CD4-positive, alpha-beta T cell treated with Interleukin-4 for 4 hours (primary cell): ENCODE measurements around the gene NLRP3.
"Not testable (repeated sequence)": the region's sequence is repeated elsewhere in the genome, so short reads cannot be mapped to it uniquely, and the experiment has no call there.

Experiments used
- DNase-seq: peaks from one replicate; pipeline ENCODE4 v3.0.0-alpha.2; 2020

Gene NLRP3

GRCh38 chr1:247392088-247392487 is 23.9 kb upstream of the NLRP3 start:
- no peak for DNase-seq

DNA sequence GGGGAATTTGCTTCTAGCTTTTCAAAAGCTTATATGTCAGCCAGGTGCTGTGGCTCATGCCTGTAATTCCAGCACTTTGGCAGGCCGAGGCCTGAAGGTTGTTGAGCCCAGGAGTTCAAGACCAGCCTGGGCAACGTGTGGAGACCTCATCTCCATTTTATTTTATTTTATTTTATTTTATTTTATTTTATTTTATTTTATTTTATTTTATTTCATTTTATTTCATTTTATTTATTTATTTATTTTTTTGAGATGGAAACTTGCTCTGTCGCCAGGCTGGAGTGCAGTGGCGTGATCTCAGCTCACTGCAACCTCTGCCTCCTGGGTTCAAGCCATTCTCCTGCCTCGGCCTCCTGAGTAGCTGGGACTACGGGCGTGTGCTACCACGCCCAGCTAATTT is 20.9 kb upstream of the NLRP3 start:
- not testable (repeated sequence) for DNase-seq

GRCh38 chr1:247400685-247401084 is 15.3 kb upstream of the NLRP3 start:
- no peak for DNase-seq

- no peak for DNase-seq
Observed at GRCh38 chr1:247401310-247402119, 14.5 kb upstream of the NLRP3 start.

GRCh38 chr1:247402120-247402675 is 13.8 kb upstream of the NLRP3 start:
- no peak for DNase-seq

GRCh38 chr1:247406014-247406656 is 9.8 kb upstream of the NLRP3 start:
- DNase-seq, result no peak

GRCh38 chr1:247407180-247407616 is 8.8 kb upstream of the NLRP3 start:
- DNase-seq, result peak; percentile 93

DNA sequence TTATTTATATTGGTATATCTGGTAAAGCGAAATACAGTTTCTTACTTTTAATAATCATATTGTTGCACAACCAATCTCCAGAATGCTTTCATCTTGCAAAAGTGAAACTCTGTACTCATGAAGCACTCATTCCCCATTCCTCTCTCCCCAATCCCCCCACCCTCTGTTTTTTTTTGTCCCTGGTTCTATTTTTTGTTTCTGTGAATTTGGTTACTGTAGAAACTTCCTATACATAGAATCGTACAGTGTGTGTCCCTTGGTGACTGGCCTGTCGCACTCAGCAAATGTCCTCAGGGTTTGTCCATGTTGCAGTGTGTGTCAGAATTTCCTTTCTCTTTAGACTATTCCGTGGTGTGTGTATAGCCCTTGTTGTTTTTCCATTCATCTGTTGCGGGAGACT is 7.9 kb upstream of the NLRP3 start:
- peak; percentile 17 for DNase-seq

DNA sequence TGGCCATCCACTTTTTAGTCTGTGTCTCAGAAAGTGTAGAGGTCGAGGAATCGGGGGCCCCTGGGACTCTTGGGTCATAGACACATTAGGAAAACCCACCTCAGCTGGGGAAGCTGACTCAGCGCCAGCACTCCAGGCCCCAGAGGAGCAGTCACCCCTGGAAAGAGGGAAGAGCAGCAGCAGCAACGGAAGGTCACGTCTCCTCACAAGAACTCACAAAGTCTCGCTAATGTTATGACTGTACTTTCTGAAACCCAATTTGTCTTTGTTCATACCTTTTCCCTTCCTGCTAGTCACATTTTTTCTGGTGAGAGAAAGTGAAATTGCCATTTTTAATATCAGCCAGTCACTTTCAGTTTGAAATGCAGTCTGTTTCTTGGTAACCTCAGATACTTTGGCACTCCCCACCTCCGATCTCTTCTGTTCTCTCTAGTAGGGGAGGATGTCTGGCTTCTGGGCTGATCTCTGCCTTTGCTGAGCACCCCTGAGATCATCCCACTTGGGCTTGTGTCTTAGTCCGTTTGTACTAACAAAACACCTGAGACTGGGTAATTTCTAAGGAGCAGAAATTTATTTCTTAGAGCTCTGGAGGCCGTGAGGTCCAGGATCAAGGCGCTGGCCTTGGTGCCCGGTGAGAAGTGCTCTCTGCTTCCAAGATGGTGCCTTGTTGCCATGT is 6.0 kb upstream of the NLRP3 start:
- DNase-seq, result peak; percentile 63

- DNase-seq, result no peak
Observed at GRCh38 chr1:247411621-247412327, 4.2 kb upstream of the NLRP3 start.

DNA sequence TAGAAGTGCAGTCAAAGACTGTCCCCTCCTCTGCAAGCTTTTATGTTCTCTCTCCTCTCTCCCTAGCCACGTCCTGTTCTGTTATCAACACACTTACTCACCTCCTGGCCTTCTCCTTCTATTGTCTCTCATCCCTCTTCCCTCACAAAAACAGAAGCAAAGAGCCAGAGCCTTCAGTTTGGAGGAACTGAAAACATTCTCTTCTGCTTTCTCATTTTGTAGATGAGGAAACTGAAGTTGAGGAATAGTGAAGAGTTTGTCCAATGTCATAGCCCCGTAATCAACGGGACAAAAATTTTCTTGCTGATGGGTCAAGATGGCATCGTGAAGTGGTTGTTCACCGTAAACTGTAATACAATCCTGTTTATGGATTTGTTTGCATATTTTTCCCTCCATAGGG is 1.9 kb downstream of the NLRP3 start:
- no peak for DNase-seq

- no peak for DNase-seq
Observed at GRCh38 chr1:247419336-247419735, 3.4 kb downstream of the NLRP3 start.

DNA sequence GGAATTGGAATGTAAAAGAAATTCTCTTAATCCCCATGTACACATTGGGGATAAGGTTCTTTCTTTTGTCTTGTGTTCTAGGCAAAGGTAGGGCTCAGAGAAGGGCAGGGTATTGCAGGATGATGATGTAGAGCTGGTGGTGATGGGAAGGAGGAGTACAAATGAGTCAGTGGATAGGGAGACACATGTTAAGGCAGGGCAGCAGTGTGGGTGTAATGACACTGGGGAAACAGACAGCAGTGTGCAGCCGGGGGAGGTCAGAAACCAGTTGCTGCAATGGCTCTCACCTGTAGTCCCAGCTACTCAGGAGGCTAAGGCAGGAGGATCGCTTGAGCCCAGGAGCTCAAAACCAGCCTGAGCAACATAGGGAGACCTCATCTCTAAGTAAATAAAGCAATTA is 5.1 kb downstream of the NLRP3 start:
- no peak for DNase-seq

DNA sequence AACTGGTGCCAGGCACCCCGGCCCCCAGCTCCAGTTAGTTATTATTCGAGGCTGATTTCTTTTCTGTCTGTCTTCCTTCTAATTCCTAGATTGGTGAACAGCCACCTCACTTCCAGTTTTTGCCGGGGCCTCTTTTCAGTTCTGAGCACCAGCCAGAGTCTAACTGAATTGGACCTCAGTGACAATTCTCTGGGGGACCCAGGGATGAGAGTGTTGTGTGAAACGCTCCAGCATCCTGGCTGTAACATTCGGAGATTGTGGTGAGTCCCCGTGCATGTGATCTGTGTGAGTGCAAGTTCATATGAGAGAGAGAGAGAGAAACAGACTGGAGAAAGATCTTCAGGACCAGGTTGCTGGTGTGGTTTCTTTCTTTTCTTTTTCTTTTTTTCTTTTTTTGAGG is 13.5 kb downstream of the NLRP3 start:
- DNase-seq, result no peak

GRCh38 chr1:247430434-247430833 is 14.5 kb downstream of the NLRP3 start:
- no peak for DNase-seq

DNA sequence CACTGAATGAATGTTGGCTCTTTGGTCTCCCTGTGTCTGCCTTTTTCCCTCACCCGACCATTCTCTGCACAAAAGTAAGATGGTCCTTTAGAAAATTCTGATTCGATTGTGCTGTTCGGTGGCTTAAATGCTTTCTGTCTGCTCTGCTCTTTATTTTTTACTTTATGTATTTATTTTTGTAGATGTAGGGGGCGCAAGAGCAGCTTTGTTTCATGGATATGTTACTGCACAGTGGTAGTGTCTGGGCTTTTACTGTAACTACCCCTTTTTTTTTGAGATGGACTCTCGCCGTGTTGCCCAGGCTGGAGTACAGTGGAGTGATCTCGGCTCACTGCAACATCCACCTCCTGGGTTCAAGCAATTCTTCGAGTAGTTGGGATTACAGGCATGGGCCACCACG is 15.7 kb downstream of the NLRP3 start:
- DNase-seq, result no peak

DNA sequence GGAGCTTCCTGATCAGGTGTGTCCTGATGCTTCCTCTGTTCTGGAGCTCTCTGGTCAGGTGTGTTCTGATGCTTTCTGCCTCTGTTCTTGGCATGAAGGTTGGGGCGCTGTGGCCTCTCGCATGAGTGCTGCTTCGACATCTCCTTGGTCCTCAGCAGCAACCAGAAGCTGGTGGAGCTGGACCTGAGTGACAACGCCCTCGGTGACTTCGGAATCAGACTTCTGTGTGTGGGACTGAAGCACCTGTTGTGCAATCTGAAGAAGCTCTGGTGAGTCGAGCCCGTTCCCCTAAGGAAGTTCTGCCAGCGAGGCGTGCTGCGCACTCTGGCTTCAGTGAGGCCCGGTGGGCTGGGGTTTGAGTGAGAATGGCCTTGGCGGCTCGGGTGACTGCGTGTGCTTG is 18.0 kb downstream of the NLRP3 start:
- DNase-seq, result no peak

DNA sequence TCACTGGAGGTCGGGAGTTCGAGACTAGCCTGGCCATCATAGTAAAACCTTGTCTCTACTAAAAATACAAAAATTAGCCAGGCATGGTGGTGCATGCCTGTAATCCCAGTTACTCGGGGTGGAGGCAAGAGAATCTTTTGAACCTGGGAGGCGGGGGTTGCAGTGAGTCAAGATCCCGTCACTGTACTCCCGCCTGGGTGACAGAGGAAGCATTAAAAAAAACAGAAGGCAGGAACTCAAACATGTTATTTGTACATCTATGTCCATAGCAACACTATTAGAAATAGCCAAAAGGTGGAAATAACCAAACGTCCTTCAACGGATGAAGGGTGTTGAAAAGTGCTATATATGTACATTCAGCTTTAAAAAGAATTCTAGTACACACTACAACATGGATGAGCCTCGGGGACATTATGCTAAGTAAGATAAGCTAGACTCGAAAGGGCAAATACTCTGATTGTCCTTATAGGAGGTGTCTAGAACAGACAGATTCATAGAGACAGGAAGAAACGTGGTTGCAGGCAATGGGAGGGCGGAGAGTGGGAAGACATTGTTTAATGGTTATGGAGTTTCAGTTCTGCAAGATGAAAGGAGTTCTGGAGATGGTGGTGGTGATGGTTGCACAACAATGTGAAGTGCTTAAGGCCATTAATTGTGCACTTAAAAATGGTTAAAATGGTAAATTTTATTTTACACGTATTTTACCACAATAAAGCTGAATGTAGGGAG is 19.2 kb downstream of the NLRP3 start:
- no peak for DNase-seq

GRCh38 chr1:247435759-247436147 is 19.8 kb downstream of the NLRP3 start:
- no peak for DNase-seq

- no peak for DNase-seq
Observed at GRCh38 chr1:247437551-247438505, 21.9 kb downstream of the NLRP3 start.

GRCh38 chr1:247440001-247440620 is 24.1 kb downstream of the NLRP3 start:
- no peak for DNase-seq
